ENCODE measurements around the gene CENPV.
"Not testable (repeated sequence)": the region's sequence is repeated elsewhere in the genome, so short reads cannot be mapped to it uniquely, and the experiment has no call there.

The CENPV gene

DNA sequence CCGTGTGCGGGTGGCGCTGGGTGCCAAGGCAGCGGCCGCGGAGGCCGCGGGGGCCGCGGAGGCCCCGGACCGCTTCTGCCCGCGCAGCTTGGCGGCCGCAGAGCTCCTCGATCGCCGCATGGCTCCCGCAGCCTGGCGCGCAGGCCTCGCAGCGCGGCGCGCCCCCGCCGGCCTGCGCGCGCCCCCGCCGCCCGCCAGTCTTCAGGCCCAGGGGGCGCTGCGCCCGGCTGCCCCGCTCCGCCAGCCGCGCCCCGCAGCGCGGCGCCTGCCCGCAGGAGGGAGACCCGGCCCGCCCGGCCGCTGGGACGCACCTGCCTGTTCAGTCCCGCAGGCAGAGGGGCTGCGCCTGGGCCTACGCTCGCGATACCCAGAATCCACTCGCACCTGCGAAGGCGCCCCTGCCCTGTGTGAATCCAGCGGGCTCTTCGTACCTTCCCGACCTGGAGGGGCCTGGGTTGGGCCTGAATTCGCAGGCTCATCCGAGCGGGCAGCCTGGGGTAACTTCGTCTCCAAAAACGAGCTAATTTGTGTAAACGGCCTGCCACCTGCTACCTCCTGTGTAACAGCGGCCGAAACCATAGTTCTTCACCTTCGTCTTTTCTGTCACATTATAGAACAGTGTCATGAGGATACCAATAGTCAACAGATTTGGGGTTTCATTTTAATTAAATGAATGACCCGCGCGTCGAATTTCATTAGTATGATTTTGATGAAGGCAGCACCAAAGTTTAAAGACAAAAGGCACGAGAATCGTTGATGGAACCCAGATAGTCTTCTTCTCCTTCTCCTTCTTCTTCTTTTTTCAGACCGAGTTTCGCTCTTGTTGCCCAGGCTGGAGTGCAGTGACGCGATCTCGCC is at the start of gene CENPV:
CENPV (minus strand) TSS at position 153 of the 858 bp plus-strand sequence; CDS start at position 120, 33 bp downstream.
- peak; percentile 58 for DNase-seq

DNA sequence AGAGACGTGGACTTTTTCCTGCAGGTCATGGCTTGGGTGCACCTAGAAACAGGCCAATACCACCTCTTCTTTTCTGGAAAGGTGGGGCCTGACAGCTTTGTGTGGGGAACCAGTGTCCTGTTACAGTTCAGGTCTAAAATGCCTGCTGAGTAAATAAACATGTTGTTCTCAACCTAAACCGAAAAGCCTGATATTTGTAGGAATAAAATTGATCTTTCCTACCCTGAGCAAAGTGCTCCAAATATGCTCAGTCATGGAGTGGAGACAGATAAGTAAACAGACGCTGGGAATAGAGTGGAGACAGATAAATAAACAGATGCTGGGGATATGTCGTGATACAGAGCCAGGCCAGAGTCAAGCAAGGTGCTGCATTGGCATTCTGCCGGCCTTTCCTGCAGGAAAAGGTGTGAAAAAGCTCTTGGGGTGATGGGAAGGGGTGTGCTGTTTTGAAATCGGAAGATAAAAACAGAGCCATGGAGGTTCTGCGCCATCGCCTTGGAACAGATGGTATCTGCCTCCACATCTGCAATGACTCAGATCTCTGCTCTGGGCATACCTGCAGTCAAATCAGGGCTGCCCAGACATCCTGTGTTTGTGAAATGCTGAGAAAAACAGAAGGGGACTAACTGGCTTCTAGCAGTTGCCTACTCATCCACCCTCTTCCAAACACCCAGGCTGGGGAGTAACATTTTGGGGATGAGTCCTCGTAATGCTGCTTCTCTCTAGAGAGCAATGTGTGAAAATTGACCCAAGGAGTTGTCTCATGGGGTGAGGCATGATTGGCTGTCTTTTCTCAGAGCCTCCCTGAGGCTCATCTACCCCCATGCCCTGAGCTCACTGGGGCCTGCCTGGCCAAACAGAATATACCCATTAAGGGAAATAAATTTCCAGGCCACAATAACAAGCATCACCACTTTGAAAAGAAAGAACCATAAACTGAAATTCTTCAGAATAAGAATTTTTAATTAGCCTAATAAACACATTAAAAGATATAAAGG is 45.3 kb upstream of the CENPV start:
- no peak for DNase-seq

DNA sequence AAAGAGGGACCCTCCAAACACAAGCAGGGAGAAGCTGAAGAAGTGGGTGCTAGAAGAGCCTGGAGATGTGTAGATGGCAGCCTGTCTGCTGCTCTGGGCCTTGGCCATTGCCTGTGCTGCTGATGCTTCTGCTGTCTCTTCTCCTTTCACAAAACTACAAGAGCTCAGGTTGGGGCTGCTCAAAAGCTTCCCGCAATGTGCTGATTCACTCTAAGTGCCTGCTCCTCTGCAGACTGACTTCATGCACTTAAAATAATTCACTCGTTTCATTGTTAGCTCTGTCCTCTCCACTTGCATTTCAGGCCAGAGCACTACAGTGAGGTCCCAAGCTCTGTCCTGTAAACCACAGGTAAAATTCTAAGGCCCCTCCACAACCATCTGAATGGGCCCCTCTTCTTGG is 43.4 kb upstream of the CENPV start:
- DNase-seq: not testable (repeated sequence)

DNA sequence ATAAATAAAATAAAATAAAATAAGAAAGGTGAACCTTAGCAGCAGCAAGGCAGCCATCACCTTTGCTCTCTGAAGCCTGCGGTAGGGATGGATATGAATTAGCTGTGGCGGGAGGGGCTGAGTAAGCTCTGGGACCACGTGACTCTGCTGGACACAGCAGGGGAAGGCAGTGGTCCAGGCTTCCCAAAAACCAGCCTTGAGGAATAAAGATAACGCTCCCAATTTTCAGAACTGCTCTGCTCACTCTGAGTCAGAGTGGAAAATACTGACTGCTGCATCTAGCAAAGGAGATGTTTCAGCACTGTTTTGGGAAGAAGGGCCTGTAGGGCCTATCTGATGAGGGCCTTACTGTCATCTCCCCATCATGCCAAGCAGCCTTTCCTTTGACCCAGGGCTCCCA is 42.6 kb upstream of the CENPV start:
- not testable (repeated sequence) for DNase-seq

DNA sequence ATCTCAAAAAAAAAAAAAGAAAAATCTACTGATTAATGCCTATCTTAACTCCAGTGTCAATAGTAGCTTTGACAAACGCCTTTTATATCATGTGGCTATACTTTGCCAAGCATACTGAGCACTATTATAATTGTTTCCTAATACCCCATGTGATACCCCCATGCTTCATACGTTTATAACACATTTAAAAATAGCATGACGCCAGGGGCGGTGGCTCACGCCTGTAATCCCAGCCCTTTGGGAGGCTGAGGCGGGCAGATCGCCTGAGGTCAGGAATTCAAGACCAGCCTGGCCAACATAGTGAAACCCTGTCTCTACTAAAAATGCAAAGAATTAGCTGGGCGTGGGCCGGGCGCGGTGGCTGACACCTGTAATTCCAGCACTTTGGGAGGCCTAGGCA is 39.2 kb upstream of the CENPV start:
- not testable (repeated sequence) for DNase-seq

DNA sequence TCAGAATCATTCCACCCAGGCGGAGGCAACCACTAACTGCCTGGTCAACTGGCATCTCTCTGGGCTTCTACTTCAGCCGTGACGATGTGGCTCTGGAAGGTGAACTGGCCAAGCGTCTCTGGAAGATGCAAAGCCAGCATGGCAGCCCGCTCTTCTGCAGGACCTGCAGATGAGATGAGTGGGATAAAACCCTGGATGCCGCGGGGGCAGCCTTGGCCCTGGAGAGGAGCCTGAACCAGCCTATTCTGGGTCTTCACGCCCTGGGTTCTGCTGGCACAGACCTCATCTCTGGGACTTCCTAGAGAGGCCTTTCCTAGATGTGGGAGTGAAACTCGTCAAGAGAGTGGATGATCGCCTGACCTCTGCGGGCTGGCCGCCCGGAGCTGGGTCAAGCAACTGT is 38.2 kb upstream of the CENPV start:
- no peak for DNase-seq

DNA sequence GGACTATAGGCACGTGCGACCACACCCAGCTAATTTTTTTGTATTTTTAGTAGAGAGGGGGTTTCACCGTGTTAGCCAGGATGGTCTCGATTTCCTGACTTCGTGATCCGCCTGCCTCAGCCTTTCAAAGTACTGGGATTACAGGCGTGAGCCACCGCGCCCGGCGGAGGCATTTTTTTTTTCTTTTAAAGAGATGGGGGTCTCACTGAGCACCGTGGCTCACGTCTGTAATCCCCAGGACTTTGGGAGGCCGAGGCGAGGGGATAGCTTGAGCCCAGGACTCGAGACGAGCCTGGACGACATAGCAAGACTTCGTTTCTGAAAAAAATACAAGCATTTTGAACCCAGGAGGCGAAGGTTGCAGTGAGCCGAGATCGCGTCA is 32.8 kb upstream of the CENPV start:
- DNase-seq: not testable (repeated sequence)

DNA sequence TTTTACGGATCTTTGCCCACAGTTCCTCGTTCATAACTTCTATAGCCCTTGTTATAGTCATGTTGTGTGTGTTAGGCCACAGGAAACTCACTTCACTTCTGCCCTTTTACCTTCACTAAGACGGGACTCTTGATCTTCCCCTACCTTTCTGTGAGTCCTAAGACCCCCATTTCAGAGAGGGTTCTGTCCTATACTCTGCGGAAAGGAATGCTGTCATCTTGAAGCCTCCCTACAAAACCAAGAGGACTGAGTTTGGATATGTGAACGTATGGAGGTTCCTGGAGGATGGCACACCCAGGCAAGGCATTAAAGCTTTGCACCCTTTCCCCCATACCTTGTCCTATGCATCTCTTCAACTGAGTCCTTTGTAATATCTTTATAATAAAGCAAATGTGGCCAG is 31.3 kb upstream of the CENPV start:
- DNase-seq: no peak

DNA sequence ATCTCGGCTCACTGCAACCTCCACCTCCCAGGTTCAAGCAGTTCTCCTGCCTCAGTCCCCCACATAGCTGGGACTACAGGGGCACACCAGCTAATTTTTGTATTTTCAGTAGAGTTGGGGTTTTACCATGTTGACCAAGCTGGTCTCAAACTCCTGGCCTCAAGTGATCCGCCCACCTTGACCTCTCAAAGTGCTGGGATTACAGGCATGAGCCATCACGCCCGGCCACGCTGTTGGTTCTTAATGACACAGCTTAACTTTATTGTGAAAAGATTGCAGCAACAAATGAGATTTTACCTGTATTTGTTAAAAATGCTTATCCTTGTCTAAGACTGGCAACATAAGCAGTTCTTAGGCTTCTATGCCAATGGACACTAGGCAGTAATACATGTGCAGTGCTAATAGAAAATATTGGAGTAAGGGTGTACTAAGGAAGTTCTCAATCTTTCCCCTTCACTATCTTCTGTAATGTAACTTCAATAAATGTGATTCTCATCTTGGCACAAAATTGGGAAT is 30.6 kb upstream of the CENPV start:
- DNase-seq: no peak

DNA sequence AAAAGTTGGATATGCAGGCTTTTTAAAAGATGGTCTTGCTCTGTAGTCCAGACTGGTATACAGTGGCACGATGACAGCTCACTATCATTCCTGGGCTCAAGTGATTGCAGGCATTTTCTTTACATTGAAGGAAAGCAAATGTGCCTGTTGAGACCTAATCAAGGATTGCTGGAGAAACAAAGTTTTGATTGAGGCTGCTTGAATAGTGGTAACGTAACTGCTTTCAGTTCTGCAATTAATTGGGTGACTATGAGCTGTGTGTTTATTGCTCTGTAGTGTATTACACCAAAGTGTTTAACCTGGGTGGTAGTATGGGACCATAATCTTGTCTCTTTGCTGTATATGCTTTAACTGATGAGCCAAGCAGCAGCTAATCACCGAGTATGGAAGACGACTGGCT is 29.9 kb upstream of the CENPV start:
- DNase-seq: no peak

DNA sequence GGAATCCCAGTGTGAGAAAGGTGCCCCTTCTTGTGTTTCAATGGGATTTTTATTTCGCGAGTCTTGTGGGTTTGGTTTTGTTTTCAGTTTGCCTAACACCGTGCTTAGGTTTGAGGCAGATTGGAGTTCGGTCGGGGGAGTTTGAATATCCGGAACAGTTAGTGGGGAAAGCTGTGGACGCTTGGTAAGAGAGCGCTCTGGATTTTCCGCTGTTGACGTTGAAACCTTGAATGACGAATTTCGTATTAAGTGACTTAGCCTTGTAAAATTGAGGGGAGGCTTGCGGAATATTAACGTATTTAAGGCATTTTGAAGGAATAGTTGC is 28.2 kb upstream of the CENPV start:
- peak; percentile 21 for DNase-seq

DNA sequence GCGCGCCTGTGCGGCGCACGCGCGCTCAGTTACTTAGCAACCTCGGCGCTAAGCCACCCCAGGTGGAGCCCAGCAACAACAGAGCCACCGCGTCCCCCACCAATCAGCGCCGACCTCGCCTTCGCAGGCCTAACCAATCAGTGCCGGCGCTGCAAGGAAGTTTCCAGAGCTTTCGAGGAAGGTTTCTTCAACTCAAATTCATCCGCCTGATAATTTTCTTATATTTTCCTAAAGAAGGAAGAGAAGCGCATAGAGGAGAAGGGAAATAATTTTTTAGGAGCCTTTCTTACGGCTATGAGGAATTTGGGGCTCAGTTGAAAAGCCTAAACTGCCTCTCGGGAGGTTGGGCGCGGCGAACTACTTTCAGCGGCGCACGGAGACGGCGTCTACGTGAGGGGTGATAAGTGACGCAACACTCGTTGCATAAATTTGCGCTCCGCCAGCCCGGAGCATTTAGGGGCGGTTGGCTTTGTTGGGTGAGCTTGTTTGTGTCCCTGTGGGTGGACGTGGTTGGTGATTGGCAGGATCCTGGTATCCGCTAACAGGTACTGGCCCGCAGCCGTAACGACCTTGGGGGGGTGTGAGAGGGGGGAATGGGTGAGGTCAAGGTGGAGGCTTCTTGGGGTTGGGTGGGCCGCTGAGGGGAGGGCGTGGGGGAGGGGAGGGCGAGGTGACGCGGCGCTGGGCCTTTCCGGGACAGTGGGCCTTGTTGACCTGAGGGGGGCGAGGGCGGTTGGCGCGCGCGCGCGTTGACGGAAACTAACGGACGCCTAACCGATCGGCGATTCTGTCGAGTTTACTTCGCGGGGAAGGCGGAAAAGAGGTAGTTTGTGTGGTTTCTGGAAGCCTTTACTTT is 27.6 kb upstream of the CENPV start, which contains the start of gene UBB:
UBB (plus strand) TSS at position 452 of the 856 bp plus-strand sequence. CDS start 817 bp downstream, outside the sequence.
- DNase-seq: peak; percentile 98

DNA sequence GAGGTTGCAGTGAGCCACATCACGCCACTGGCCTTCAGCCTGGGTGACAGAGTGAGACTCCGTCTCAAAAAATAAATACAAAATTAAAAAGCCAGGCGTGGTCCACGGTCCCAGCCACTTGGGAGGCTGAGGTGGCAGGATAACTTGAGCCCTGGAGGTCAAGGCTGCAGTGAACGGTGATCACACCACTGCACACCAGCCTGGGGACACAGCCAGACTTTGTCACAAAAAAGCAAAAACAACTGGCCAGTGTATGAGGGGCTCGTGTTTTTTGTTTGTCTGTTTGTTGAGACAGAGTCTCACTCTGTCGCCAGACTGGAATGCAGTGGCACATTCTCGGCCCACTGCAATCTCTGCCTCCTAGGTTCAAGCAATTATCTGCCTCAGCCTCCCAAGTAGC is 26.4 kb upstream of the CENPV start:
- no peak for DNase-seq

DNA sequence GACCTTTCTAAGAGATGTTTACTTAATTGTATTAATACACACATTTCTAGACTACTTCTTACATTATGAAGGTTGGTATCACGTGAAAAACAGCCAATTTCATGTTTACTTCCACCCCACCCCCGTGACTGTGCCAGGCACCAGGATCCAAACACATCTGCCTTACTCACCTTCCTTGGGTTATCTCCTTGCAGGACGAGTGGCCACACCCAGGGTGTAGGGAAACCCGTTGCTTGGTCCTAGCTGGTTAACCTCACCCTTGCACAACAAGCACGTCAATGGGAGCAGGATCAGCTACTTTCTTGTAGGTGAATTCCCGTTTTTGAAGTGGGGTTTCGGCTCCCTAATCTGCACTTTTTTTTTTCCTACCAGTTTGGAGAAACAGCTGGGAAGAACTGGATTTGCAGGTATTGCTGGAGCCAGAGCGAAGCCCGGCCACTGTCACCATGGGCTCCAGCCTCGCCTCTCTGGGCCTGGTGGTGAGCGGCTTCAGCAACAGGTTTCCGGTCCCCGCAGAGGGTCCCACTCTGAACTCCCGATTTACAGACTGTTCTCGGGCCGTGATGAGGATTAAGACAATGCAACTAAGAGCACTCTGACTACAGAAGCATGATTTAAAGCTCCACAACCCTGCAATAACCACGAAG is 25.5 kb upstream of the CENPV start:
- no peak for DNase-seq

DNA sequence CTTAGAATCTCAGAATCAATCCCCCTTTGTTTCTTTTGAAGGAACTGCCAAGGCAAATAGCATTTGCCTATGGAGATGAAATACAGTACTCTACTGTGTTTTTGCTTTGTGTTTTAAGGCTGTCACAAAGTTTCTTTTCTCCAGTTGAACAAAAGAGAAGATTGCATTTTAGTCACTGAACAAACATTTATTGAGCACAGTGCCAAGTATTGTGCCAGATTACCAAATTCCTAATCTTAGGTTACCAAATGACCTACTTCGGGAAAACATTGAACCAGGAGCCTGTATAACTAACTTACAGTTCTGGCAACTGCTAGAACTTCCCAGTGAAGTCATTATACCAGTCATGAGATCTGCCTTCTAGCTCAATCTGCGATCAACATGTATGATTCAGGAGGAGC is 24.7 kb upstream of the CENPV start:
- no peak for DNase-seq

DNA sequence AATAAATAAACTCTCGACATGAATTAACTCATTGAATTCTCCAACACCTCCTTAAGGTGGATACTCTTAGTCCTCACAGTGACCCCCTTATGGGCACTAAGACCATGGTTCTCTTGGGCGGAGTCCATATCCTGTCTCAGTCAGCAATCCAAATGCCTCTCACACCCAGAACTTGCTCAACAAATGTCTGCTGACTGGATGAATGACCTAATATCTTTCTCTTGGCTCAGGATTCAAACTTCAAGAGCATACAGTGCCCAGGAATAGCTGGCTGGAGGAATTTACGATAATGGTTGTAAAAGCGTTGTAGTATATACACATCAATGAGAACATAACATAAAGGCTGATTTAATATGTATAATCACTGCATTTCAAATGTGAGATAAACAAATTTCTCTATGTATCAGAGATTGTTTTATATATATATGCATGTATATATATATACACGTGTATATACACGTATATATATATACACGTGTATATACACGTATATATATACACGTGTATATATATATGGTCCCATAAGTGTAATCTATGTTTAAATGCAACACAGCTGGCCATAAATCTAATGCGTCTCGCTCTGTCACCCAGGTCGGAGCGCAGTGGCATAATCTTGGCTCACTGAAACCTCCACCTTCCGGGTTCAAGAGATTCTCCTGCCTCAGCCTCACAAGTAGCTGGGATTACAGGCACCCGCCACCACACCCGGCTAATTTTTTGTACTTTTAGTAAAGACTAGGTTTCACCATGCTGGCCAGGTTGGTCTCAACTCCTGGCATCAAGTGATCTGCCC is 21.1 kb upstream of the CENPV start:
- peak; percentile 41 for DNase-seq

DNA sequence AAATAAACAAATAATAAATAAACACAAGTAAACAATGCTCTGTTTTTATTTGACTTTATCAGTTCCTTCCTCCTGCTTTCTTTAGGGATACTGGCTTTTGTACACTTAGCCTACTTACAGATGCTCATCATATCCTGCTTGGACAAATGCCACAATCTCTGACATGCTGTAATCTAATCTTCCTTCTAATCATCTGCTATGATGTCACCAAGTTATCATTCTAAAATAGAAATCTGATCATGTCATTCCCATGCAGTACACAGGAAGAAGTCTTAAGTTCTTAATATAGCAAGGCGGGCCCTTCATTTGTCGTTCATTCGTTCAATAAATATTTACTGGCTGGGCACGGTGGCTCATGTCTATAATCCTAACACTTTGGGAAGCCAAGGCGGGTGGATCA is 18.5 kb upstream of the CENPV start:
- DNase-seq: peak; percentile 81

DNA sequence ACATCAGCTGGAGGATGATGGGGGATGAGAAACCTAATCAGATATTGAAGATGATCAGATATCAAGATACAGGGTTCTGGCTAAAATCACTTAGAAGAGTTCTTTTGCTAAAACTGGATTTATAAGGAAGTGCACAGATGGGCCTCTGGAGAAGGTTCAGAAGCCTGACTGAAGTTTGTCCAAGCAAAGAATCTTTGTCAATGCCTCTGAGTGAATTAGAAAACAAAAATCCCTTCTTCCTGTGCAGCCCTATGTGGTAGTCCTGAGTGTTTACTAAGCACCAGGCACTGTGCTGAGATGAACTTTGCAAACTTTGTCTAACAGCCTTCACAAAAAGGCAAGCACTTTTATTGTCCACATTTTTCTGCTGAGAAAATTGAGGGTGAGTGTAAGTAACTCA is 11.4 kb upstream of the CENPV start:
- no peak for DNase-seq

DNA sequence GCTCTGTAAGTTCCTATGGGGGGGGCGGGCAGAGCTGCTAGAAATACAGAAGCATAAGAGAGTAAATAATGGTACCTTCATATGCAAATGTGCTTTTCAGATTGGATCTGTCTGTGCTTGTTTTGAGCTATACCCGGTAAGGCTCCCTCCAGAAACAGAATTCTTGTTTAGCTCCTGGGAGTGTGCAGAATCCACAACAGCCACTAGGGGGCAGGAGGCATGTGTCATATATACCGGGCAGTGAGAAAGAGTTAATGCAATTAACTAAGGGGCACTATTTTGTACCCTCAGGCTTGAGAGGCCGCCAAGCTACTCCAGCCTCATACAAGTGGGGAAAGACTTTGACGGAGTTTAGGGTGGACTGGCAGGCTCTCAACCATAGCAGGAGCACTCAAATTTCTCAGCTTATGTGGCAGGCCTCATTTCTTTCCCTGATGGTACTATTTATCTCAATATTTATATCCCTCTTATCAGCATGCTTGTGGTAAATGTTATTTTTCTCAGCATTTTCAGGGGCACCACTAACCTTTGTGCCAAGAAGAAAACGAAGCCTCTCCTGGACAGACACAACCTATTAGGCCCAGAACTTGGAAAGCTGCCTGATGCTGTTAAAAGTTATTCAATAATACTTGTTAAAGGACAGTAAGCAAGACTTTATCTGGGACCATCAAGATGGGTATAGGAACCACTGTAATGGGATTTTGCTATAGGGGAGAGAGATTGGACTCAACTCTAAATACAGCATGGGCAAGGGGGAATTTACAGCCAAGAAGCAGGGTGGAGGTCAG is 10.7 kb upstream of the CENPV start:
- DNase-seq: peak; percentile 73

DNA sequence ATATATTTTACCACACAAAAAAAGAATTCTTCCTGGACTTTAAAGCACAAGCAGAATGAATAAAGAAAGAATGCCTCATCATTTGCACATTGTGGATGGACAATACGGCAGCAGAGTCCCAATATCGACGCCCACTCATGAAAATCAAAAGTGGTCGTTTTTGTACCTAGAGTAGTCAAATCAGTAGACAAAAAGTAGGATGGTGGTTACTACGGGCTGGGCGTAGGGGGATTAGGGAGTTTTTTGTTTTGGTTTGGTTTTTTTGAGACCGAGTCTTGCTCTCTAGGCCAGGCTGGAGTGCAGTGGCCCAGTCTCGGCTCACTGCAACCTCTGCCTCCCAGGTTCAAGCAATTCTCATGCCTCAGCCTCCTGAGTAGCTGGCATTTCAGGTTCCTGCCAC is 8.6 kb upstream of the CENPV start:
- no peak for DNase-seq
